HG02678 (cell line): ENCODE measurements around the gene CTDP1.
"Not testable (repeated sequence)": the region's sequence is repeated elsewhere in the genome, so short reads cannot be mapped to it uniquely, and the experiment has no call there.

Experiments used
- ATAC-seq: cut with Tn5 transposase; IDR thresholded peaks from one replicate; pipeline ENCODE4 v1.9.1; 2021; ENCODE audit warnings: mild to moderate bottlenecking, moderate library complexity; ENCODE audit not compliant: unreplicated experiment

CTDP1 gene

DNA sequence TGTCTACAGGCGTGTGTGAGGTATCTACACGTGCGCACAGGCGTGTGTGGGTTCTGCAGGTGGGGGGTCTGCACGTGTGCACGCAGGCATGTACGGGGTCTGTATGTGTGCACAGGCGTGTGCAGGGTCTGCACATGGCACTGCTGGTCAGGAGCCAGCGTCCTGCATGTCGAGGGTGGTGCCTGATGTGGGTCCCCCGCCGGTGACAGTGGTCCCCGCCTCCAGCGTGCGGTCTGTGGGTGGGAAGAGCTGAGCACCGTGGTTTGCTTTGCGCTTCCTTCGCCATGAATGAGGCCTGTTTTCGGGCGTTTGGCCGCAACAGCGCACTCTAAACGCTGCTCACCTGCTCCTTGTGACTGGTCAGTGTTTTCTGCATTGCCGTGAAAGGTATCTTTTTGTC is 57.2 kb downstream of the CTDP1 start:
- ATAC-seq: no peak

DNA sequence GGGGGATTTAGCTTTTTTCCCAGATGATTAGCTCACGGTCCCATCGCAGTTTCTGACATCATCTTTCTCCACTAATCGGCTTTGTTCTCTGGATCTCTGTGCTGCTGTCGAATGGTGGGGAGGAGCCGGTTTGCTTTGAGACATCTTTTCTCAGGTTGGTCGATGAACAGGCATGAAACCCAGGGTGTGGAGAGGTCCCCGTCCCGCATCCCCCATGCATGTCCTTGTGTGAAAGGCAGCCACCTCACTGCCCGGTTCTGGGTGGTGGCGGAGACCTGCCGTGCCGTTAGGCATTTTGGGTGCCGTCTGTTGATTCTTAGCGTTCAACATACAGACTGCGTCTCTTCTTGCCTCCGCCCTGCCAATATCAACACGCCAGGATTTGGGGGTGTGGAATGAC is 57.8 kb downstream of the CTDP1 start:
- ATAC-seq: no peak

DNA sequence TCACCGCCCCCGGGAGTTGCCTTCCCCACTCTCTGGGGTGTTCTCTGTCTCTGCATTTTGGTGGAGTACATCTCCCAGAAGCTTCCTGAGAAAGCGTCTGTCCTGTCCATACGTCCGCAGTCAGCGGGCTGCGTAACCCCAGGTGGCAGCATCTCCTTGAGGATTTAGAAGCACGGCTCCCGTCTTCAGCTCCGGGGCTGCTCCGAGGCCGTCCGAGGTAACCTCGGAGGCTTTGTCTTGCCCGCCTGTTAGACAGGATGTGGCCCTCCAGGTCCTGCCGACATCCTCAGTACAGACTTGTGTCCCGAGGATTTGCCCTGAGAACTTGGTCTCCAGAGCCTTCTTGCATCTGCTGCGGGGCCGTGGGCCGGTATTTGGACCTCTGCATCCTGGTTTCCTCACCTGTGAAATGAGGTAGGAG is 58.4 kb downstream of the CTDP1 start:
- ATAC-seq: no peak

DNA sequence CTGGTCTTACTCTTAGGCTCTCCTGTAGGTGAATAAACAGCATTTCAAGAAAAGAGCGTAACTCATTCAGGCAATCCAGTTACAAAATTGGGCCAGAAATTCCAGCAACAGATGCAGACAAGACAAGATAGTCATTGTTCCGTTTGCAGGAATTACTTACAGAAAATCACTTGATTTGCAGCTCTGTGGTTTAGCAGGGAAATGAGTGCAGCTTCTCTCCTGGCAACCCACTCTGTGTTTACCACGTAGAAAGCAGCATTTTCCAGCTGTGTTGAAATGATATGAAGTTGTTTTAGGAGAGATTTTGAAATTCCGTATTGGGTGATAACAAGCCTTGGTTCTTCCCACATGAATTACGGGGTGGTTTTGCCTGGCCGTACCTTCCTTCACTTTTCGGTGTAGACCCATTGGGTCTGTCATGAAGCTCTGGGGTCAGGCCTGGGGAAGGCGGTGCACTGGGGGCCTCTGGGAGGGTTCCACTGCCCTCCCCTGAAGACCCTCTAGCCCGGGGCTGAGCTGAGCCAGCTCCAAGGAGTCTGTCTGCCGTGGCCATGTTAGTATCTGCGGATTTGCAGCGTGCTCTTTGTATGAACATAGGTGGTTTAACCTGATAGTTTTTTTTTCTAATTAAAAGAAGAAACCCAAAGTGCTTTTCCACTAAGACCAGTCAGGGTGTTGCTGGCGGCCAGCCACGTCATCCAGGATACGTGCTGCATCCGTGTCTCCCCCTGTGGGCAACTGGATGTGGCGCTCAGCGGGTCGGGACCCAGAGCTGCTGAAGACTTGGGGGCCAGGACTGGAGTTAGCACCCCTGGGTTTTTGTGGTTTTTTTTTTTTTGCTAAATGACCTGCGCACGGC is 59.2 kb downstream of the CTDP1 start:
- ATAC-seq: no peak

GRCh38 chr18:79739440-79739778 is 59.8 kb downstream of the CTDP1 start:
- no peak for ATAC-seq

DNA sequence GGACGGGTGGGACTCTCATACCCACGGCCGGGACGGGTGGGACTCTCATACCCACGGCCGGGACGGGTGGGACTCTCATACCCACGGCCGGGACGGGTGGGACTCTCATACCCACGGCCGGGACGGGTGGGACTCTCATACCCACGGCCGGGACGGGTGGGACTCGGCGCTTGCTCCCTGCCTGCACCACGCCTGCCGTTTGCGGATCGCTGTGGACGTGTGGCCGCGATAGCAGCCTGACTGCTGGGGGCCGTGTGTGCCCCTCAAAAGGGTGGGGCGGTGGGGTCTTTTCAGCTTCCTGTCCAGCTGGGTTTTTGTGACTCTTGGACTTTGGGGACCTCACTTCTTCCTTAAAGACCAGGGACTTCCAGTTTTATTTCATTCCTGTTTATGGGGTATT is 60.4 kb downstream of the CTDP1 start:
- ATAC-seq: not testable (repeated sequence)

GRCh38 chr18:79740521-79741361 is 61.1 kb downstream of the CTDP1 start:
- ATAC-seq: no peak

DNA sequence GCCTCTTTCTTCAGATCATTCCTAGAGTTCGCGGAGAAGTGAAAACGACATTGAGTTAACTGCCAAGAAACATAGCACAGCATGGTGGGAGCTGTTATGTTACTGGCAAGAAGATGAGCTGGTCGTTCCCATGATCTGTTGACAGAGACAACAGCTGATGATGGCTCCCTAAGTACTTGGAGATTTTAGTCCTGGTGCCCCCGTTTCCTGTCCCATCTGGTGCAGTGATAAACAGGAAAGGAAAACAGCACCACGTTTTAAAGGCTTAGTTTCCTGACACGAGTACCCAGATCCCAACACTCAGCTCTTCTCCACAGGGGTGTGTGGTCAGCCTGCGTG is 61.7 kb downstream of the CTDP1 start:
- no peak for ATAC-seq

- ATAC-seq: no peak
Measured at GRCh38 chr18:79742076-79742475, 62.5 kb downstream of the CTDP1 start.

- no peak for ATAC-seq
Measured at GRCh38 chr18:79744625-79745024, 65.0 kb downstream of the CTDP1 start.

GRCh38 chr18:79746730-79747129 is 67.1 kb downstream of the CTDP1 start:
- ATAC-seq: no peak

GRCh38 chr18:79747156-79747845 is 67.7 kb downstream of the CTDP1 start:
- ATAC-seq: no peak

- ATAC-seq: no peak
Measured at GRCh38 chr18:79748321-79749180, 68.9 kb downstream of the CTDP1 start.

GRCh38 chr18:79749251-79750191 is 69.9 kb downstream of the CTDP1 start:
- ATAC-seq: no peak

DNA sequence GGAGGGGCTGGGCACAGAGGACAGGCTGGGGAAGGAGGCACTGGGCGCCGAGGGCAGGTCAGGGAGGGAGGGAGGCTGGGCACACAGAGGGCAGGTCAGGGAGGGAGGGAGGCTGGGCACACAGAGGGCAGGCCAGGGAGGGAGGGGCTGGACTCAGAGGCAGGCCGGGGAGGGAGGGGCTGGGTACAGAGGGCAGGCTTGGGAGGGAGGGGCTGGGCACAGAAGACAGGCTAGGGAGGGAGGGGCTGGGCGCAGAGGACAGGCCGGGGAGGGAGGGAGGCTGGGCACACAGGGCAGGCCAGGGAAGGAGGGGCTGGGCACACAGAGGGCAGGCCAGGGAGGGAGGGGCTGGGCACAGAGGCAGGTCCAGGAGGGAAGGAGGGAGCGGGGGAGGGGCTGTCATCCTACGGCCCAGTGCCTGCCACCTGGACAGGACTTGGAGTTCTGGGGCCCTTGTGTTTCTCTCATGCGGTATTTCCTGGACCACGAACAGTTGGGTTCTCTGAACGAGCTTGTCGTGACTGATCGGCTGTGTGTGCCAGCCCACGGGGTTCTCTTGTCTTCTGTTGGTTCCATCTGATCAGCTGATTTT is 71.5 kb downstream of the CTDP1 start:
- ATAC-seq: no peak

DNA sequence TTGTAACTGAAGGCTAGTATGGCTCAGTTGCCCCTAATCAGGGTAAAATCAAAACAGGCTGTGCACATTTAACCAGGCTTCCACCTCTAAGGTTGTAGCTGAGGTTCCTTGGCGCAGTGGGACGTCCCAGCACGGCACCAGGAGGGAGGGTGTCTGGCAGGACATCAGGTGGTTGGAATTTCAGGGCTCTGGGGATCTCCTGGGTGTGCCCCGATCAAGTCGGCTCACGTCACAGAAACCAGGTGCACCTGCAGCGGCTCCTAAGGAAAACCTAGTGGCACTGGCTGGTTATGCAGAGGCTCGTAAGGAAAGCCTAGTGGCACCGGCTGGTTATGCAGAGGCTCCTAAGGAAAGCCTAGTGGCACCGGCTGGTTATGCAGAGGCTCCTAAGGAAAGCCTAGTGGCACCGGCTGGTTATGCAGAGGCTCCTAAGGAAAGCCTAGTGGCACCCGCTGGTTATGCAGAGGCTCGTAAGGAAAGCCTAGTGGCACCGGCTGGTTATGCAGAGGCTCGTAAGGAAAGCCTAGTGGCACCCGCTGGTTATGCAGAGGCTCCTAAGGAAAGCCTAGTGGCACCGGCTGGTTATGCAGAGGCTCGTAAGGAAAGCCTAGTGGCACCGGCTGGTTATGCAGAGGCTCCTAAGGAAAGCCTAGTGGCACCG is 72.4 kb downstream of the CTDP1 start:
- not testable (repeated sequence) for ATAC-seq

DNA sequence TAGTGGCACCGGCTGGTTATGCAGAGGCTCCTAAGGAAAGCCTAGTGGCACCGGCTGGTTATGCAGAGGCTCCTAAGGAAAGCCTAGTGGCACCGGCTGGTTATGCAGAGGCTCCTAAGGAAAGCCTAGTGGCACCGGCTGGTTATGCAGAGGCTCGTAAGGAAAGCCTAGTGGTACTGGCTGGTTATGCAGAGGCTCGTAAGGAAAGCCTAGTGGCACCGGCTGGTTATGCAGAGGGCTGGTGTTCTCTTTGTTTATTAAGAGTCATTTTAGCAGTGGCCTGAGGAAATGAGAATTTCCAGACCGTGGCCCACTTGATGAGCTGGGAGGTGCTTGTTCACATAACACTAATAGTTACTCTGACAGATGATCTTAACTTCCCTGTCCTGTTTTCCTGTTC is 73.3 kb downstream of the CTDP1 start:
- ATAC-seq: not testable (repeated sequence)

GRCh38 chr18:79753391-79753851 is 73.8 kb downstream of the CTDP1 start:
- ATAC-seq: no peak
